ENCODE data around the gene DUSP18. TPM values are rescaled to one million over a fixed set of nuclear protein-coding genes. Genes with fewer than 3 reads are reported as not detected.
"Not testable (repeated sequence)": the region's sequence is repeated elsewhere in the genome, so short reads cannot be mapped to it uniquely, and the experiment has no call there.

DUSP18 gene
- total and polyA plus RNA-seq, 4 donors, result 7.9 to 27.1 (median 12.6) TPM

DNA sequence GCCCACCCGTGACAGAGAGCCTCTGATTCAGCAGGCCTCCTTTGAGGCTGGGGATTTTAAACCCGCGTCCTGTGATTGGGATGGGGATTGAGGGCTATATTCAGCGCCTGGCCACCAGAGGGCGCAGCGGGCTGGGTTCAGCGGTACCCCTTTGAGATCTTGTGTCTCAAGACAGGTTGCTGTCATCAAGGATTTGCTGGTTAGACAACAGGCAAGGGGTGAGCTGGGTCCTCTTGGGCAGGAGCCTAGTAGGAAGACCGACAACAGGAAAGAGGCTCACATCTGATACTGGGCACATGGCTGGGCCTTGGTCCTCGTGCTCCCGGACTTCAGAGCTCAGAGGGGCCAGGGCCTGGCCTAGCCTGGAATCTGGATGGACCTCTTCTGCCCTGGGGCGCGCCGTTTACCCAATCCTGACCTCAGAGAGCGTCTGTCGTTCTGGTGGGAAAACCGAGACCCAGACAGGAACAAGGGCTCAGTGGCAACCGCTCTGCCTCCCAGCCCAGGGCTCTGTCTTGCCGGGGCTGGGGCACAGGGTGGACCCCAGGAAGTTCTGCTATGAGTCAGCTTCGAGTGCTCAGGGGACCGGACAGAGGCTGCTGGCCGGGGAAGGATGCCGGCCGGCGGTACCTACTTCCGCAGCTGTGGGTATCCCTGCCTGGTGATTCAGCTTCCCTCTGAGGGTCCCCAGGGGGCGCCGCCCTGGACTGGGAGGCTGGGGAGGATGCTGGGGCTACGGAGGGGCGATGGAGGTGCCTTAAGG is 33.0 kb downstream of the DUSP18 start:
- Histone ChIP-seq H3K36me3 (ENCODE audit: control insufficient read depth in 4 of 4, insufficient read depth in 4 of 4, low read length in 4 of 4) (no peaks in the 10 kb centered on the region), H3K9ac (ENCODE audit: insufficient read depth in 1 of 2, low read length in 2 of 2) (no peak overlapping the region), H3K4me1 (ENCODE audit: control insufficient read depth in 5 of 5, insufficient read depth in 5 of 5, low read length in 5 of 5) (peaks cover 0 to 22% (median 12%) of the 10 kb centered on the region in 5 donors), H3K9me3 (ENCODE audit: control insufficient read depth in 4 of 4, insufficient read depth in 3 of 4, low read length in 3 of 4) (no peaks in the 10 kb centered on the region), H3K4me3 (no peak overlapping the region), H3K27ac (ENCODE audit: low read depth in 1 of 2, low read length in 1 of 2) (peak overlapping the region; percentile 87 to 90), H3K27me3 (ENCODE audit: control insufficient read depth in 3 of 3, insufficient read depth in 3 of 3, low read length in 2 of 3) (no peaks in the 10 kb centered on the region)
- DNase-seq (peak; percentile 82 to 85 (median 84)), ATAC-seq (ENCODE audit: insufficient read depth, low FRiP score) (peak; percentile 78)
- TF ChIP-seq, protein P1, sequence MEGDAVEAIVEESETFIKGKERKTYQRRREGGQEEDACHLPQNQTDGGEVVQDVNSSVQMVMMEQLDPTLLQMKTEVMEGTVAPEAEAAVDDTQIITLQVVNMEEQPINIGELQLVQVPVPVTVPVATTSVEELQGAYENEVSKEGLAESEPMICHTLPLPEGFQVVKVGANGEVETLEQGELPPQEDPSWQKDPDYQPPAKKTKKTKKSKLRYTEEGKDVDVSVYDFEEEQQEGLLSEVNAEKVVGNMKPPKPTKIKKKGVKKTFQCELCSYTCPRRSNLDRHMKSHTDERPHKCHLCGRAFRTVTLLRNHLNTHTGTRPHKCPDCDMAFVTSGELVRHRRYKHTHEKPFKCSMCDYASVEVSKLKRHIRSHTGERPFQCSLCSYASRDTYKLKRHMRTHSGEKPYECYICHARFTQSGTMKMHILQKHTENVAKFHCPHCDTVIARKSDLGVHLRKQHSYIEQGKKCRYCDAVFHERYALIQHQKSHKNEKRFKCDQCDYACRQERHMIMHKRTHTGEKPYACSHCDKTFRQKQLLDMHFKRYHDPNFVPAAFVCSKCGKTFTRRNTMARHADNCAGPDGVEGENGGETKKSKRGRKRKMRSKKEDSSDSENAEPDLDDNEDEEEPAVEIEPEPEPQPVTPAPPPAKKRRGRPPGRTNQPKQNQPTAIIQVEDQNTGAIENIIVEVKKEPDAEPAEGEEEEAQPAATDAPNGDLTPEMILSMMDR (IDR thresholded peaks at IDR 0.05; ENCODE audit: control extremely low read depth, extremely low read depth), result peak; percentile 91
- WGBS, 2 donors, result 7 to 8% methylated on average over 29 of the region's 29 CpGs

DNA sequence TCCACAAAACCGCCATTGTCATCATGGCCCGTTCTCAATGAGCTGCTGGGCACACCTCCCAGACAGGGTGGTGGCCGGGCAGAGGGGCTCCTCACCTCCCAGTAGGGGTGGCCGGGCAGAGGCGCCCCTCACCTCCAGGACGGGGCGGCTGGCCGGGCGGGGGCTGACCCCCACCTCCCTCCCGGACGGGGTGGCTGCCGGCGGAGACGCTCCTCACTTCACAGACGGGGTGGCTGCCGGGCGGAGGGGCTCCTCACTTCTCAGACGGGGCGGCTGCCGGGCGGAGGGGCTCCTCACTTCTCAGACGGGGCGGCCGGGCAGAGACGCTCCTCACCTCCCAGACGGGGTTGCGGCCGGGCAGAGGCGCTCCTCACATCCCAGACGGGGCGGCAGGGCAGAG is 36.2 kb downstream of the DUSP18 start:
- H3K36me3 ChIP-seq (ENCODE audit: control insufficient read depth in 4 of 4, insufficient read depth in 4 of 4, low read length in 4 of 4); DNase-seq; H3K4me3 ChIP-seq; H3K27me3 ChIP-seq (ENCODE audit: control insufficient read depth in 3 of 3, insufficient read depth in 3 of 3, low read length in 2 of 3); H3K27ac ChIP-seq (ENCODE audit: low read depth in 1 of 2, low read length in 1 of 2); H3K9me3 ChIP-seq (ENCODE audit: control insufficient read depth in 4 of 4, insufficient read depth in 3 of 4, low read length in 3 of 4); H3K9ac ChIP-seq (ENCODE audit: insufficient read depth in 1 of 2, low read length in 2 of 2); ATAC-seq (ENCODE audit: insufficient read depth, low FRiP score): not testable (repeated sequence)
- 96% methylated on average over 14 to 25 of the region's 31 CpGs for WGBS, 2 donors
- H3K4me1 ChIP-seq (ENCODE audit: control insufficient read depth in 5 of 5, insufficient read depth in 5 of 5, low read length in 5 of 5), result peaks cover 0 to 14% (median 3%) of the 10 kb centered on the region in 5 donors

DNA sequence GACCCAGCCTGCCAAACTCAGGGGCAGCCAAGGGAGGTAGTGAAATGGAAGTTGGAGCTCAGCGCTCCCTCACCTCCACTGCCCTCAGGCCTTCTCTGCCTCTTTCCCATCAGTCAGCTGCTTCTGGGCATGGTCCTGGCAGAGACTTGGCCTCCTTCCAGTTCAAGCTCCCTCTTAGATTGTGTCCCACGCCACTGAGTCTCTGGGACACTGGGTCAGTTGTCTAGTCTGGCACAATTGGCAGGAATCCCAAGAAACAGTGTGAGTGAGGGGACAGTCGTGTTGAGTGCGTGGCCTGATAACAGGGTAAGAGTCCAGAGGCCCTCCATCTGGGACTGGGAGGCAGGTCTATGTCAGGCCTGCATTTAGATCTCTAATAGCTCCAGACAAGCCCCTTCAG is 39.2 kb downstream of the DUSP18 start:
- no peaks in the 10 kb centered on the region for H3K4me1 ChIP-seq (ENCODE audit: control insufficient read depth in 5 of 5, insufficient read depth in 5 of 5, low read length in 5 of 5)

DNA sequence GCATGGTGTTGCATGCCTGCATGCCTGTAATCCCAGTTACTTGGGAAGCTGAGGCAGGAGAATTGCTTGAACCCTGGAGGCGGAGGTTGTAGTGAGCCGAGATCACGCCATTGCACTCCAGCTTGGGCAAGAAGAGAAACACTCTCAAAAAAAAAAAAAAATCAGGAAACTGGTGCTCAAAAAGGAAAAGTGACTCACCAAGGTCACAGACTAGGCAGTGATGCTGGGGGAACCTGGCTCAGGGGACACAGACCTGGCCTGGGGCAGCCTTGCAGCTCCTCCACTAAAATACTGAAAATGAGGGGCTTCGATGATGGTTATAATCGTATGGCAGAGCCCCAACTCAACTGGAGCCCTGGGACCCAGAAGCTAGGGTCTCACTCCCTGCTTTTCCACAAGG is 40.2 kb downstream of the DUSP18 start:
- H3K4me3 ChIP-seq, result no peak overlapping the region
- DNase-seq (no peak), ATAC-seq (ENCODE audit: insufficient read depth, low FRiP score) (no peak)
- TF ChIP-seq, protein P1 (IDR thresholded peaks at IDR 0.05; ENCODE audit: control extremely low read depth, extremely low read depth), result no peak
- peaks cover 0 to 2% (median 0%) of the 10 kb centered on the region in 4 donors for H3K36me3 ChIP-seq (ENCODE audit: control insufficient read depth in 4 of 4, insufficient read depth in 4 of 4, low read length in 4 of 4)
- no peaks in the 10 kb centered on the region for H3K4me1 ChIP-seq (ENCODE audit: control insufficient read depth in 5 of 5, insufficient read depth in 5 of 5, low read length in 5 of 5)
- WGBS, 2 donors, result 85 to 90% methylated on average over 5 of the region's 5 CpGs
- no peak overlapping the region for H3K9ac ChIP-seq (ENCODE audit: insufficient read depth in 1 of 2, low read length in 2 of 2)
- no peaks in the 10 kb centered on the region for H3K9me3 ChIP-seq (ENCODE audit: control insufficient read depth in 4 of 4, insufficient read depth in 3 of 4, low read length in 3 of 4)
- H3K27ac ChIP-seq (ENCODE audit: low read depth in 1 of 2, low read length in 1 of 2), result no peak overlapping the region
- H3K27me3 ChIP-seq (ENCODE audit: control insufficient read depth in 3 of 3, insufficient read depth in 3 of 3, low read length in 2 of 3), result no peaks in the 10 kb centered on the region

More for the DNA sequence above, 39.2 kb downstream of the DUSP18 start:
- Histone ChIP-seq H3K27me3 (ENCODE audit: control insufficient read depth in 3 of 3, insufficient read depth in 3 of 3, low read length in 2 of 3) (no peaks in the 10 kb centered on the region), H3K4me3 (no peak overlapping the region), H3K27ac (ENCODE audit: low read depth in 1 of 2, low read length in 1 of 2) (no peak overlapping the region), H3K36me3 (ENCODE audit: control insufficient read depth in 4 of 4, insufficient read depth in 4 of 4, low read length in 4 of 4) (no peaks in the 10 kb centered on the region), H3K9ac (ENCODE audit: insufficient read depth in 1 of 2, low read length in 2 of 2) (no peak overlapping the region), H3K9me3 (ENCODE audit: control insufficient read depth in 4 of 4, insufficient read depth in 3 of 4, low read length in 3 of 4) (no peaks in the 10 kb centered on the region)
- 70 to 81% methylated on average over 4 of the region's 4 CpGs for WGBS, 2 donors
- no peak for DNase-seq
- ATAC-seq (ENCODE audit: insufficient read depth, low FRiP score), result no peak
- TF ChIP-seq, protein P1 (IDR thresholded peaks at IDR 0.05; ENCODE audit: control extremely low read depth, extremely low read depth), result no peak
